Fibroblast of mammary gland (primary cell): ENCODE measurements around the gene APBA2.

Experiments
- DNase-seq: peaks from one replicate; pipeline ENCODE4 v3.0.0-alpha.2; 2010; ENCODE audit warnings: low read depth
- H3K4me3 ChIP-seq: 2 replicates; pipeline ENCODE4 v1.5.1; 2011; ENCODE audit warnings: low read depth, mild to moderate bottlenecking, low read length, moderate library complexity; ENCODE audit not compliant: control insufficient read depth
- TF ChIP-seq, protein P1 (sequence below): conservative IDR thresholded peaks from 2 replicates; pipeline ENCODE4 v1.5.1; 2011; ENCODE audit warnings: low read depth, low read length, inconsistent platforms; ENCODE audit not compliant: control insufficient read depth, insufficient read depth

The APBA2 gene

DNA sequence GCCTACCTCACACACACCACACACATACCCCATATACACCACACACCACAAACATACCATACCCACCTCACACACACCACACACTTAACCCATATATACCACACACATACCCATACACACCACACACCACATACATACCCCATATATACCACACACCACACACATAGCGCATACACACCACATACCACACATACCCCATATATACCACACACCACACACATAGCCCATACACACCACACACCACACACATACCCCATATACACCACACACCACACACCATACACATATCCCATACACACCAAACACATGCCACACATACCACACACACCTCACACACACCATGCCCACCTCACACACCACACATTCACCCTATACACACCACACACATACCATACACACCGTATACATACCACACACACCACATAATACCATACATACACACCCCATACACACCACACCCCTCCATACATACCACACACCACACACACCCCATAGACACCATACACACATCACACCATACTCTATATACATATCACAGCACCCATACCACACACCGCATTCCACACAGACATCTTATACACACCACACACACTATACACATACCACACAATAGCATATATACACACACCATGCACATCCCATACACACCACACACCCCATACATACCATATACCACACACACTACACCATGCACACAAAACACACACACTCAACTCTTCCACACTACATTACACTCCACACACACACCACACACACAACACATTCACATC, 29.5 kb downstream of the APBA2 start:
- no peak overlapping the region for H3K4me3 ChIP-seq
- DNase-seq = no peak
- TF ChIP-seq, protein P1, sequence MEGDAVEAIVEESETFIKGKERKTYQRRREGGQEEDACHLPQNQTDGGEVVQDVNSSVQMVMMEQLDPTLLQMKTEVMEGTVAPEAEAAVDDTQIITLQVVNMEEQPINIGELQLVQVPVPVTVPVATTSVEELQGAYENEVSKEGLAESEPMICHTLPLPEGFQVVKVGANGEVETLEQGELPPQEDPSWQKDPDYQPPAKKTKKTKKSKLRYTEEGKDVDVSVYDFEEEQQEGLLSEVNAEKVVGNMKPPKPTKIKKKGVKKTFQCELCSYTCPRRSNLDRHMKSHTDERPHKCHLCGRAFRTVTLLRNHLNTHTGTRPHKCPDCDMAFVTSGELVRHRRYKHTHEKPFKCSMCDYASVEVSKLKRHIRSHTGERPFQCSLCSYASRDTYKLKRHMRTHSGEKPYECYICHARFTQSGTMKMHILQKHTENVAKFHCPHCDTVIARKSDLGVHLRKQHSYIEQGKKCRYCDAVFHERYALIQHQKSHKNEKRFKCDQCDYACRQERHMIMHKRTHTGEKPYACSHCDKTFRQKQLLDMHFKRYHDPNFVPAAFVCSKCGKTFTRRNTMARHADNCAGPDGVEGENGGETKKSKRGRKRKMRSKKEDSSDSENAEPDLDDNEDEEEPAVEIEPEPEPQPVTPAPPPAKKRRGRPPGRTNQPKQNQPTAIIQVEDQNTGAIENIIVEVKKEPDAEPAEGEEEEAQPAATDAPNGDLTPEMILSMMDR = no peak

DNA sequence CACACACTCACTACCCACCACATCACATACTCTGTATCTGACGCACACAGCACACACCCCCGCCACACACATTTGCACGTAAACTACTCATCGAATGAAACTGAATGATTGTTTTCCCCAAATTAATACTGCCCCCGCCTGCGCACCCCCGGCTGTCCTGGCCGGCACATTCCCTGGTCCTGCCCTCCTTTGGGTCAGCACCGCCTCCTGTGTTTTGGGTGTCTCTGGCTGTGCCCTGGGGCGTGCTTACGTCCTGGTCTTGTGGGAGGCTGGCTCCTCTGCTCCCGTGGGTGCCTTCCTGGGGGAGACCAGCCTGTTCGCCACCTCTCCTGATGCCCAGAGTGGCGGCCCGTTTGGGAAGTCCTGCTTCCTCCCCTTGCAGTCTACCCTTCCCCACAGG, 30.2 kb downstream of the APBA2 start:
- DNase-seq = no peak
- TF ChIP-seq, protein P1 = no peak
- no peak overlapping the region for H3K4me3 ChIP-seq

DNA sequence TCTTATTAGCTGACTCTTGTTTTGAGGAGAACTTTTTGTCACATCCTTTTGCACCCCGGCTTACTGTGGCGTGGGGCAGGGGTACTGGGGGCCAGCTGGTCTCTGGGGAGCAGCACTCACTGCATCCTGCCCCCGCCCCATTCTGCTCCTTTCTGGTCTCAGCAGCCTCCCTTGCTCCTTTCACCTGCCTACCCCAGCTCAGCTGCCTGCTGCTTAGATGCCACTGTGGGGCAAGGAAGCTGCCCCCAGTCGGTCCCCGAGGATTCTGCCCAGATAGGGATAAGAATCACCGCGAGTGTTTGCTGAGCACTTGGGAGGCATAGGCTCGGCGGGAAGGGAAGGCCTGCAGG, 32.0 kb downstream of the APBA2 start:
- TF ChIP-seq, protein P1 = no peak
- DNase-seq = no peak
- H3K4me3 ChIP-seq = no peak overlapping the region

DNA sequence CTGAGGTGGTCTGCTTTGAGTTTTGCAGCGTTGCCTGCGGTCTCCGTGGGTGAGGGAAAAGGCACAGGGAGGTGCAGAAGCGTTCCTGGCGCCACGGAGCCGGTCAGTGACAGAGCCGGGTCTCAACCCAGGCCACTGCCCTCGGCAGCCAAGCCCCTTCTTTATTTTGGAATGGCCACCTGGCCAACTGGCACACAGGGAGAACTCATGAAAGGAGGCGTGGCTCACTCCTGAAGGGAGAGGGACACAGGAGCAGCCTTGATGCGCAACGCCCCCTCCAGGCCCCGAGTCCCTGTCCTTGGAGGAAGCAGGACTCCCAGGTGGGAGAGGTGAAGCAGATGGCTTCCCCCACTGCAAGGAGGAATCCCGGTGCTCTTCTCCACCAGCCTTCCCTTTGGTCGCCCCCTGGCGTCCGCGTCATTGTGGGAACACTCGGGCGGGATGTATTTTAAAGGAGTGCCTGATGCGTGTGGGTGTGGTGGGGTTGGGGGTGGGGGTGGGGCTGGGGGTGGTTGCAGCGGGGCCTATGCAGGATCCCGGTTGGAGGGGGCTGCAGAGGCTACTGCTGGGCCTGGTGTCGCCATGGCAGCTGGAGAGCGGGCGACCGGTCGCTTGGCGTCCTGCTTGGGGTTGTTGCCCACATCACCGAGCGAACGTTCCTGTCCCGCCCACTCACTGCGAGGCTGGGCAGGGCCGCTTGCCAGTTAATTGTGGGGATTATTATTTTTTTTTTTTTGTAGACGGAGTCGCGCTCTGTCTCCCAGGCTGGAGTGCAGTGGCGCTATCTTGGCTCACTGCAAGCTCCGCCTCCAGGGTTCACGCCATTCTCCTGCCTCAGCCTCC, 32.6 kb downstream of the APBA2 start:
- no peak overlapping the region for H3K4me3 ChIP-seq
- TF ChIP-seq, protein P1 = no peak
- DNase-seq = no peak

DNA sequence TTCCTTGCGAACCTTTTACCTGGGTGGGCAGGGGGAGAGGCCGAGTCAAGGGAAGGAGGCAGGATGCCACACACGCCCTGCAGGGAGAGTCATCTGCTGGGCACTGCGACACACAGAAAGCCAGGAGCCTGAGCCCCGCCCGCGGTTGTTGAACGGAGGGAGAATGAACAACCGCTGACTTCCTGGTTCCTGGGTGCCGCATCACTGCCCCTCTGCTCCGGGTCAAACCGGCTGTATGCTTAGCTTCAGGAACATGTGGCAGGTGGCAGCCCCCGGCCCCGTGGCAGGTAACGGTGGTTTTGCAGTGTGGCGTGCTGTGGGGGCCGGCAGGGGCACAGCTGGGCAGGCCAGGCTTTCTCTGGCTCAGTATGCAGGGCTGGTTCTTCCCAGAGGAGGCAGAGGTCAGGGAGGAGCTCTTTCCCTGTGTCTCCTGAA, 33.4 kb downstream of the APBA2 start:
- H3K4me3 ChIP-seq = no peak overlapping the region
- TF ChIP-seq, protein P1 = no peak

DNA sequence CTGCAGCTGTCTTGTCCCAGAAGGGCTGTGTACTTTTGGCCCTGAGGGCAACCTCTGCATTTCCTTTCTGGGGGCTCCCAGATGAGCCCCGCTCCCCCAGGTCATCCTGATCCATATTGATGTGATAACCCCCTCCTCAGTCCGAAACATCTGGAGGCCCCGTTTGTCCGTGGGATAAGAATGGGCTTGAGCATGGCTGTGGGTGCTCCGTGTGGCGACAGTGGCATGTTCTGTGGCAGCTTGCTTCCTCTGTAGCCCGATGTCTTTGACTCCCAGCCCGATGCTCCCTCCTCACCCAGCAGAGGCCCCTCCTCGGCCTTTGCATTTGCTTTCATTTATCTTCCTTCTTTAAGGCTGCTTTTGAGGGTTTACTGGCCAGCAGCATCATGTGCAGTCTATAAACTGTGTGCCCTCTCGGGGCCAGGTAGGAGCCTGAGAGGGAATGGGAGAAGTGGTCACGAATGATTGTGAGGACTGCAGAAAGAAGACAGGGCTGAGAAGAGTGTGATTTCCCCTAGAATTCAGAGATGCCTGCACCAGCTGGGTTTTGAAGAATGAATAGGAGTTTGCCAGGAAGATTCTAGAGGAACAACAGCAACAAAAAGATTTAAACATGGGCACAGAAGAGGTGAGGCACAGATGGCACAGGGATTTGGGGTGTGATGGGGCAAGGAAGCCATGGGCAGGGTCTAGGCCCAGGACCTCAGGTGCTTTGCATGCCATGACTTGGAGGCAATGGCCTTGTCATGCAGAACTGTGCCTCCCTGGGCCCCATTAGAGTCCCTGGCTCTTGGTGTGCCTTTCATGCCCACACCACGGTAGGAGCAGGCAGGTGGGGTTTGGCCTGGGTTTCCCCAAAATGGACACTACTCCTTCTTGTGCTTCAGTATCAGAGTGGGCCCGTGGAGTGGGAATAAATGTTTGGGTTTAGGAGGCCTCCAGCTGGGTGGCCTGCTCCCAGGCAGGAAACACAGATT, 34.2 kb downstream of the APBA2 start:
- DNase-seq = no peak
- TF ChIP-seq, protein P1 = no peak
- H3K4me3 ChIP-seq = no peak overlapping the region

More for the DNA sequence above, 33.4 kb downstream of the APBA2 start:
- no peak for DNase-seq
